ENCODE measurements around the gene KCTD21. TPM values are rescaled to one million over a fixed set of nuclear protein-coding genes. Genes with fewer than 3 reads are reported as not detected.
A peak's percentile ranks its signal among the peaks of the same experiment; 100 is the strongest.

KCTD21 gene
- total and polyA plus RNA-seq, 4 donors: 5.8 to 12.6 (median 9.2) TPM

DNA sequence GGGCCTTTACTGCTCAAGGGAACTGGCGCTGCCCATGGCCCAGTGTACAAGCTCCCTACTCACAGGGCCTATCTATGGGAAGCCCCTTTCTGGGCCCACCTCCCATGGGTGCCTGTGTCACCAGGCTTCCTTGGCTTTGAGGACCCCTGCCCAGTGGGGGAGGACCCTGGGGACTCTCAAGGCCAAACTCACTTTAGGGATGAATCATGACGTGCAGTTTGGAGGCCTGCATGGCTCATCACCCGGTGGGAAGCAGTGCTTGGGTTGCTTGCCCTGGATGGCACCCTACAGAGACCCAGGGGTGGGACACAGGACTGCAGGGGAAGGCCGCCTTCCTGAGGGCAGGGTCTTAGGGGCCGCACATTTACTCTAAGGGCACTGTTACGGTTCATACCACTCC, 16.5 kb downstream of the KCTD21 start (continued):
- TF ChIP-seq, protein P1, sequence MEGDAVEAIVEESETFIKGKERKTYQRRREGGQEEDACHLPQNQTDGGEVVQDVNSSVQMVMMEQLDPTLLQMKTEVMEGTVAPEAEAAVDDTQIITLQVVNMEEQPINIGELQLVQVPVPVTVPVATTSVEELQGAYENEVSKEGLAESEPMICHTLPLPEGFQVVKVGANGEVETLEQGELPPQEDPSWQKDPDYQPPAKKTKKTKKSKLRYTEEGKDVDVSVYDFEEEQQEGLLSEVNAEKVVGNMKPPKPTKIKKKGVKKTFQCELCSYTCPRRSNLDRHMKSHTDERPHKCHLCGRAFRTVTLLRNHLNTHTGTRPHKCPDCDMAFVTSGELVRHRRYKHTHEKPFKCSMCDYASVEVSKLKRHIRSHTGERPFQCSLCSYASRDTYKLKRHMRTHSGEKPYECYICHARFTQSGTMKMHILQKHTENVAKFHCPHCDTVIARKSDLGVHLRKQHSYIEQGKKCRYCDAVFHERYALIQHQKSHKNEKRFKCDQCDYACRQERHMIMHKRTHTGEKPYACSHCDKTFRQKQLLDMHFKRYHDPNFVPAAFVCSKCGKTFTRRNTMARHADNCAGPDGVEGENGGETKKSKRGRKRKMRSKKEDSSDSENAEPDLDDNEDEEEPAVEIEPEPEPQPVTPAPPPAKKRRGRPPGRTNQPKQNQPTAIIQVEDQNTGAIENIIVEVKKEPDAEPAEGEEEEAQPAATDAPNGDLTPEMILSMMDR (IDR thresholded peaks at IDR 0.05; ENCODE audit: low read depth, low read length, missing input control): no peak
- no peak for TF ChIP-seq FOXA1 (IDR thresholded peaks at IDR 0.05)
- TF ChIP-seq TAF1 (conservative IDR thresholded peaks at IDR 0.05): no peak
- TF ChIP-seq, protein P2, sequence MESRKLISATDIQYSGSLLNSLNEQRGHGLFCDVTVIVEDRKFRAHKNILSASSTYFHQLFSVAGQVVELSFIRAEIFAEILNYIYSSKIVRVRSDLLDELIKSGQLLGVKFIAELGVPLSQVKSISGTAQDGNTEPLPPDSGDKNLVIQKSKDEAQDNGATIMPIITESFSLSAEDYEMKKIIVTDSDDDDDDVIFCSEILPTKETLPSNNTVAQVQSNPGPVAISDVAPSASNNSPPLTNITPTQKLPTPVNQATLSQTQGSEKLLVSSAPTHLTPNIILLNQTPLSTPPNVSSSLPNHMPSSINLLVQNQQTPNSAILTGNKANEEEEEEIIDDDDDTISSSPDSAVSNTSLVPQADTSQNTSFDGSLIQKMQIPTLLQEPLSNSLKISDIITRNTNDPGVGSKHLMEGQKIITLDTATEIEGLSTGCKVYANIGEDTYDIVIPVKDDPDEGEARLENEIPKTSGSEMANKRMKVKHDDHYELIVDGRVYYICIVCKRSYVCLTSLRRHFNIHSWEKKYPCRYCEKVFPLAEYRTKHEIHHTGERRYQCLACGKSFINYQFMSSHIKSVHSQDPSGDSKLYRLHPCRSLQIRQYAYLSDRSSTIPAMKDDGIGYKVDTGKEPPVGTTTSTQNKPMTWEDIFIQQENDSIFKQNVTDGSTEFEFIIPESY (IDR thresholded peaks at IDR 0.05): no peak

DNA sequence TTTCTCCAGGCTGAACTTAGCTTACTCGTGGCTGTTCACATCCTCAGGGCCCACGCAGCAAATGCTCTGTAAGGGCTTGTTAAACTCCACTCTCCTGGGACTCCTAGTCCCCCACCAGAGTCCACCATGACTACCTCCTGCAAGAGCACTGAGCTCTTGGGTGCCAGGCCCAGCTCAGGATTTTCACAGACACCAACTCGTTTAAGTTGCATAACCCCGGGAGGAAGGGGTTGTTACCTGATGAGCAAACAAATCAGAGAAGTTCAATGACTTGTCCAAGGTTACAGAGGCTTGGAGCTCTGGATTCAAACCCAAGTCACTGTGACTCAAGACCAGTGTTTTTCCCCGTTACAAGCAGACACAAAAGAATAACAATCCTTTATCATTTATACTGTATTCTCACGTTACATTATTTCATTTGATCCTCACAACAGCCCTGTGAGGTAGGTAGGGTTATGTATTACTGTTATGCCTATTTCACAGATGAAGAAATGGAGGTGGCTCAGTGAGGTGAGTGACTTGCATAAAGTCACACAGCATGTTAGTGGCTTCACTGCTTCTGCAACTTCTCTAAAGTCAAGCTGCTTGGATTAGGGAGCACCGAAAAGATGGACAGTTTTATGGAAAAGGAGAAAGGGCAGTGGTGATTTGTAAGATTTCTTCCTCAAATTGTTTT, 17.4 kb downstream of the KCTD21 start:
- WGBS: 42% methylated on average over 7 of the region's 7 CpGs
- peak overlapping the region; percentile 57 to 94 (median 65) for H3K4me3 ChIP-seq (ENCODE audit: low read depth in 1 of 3, low read length in 3 of 3)
- DNase-seq (ENCODE audit: low spot score): no peak
- peak overlapping the region; percentile 94 to 97 for H3K27ac ChIP-seq (ENCODE audit: low read depth in 1 of 2, low read length in 2 of 2)
- H3K4me1 ChIP-seq (ENCODE audit: control insufficient read depth in 4 of 4, insufficient read depth in 4 of 4, low read length in 3 of 4): peaks cover 0 to 29% (median 19%) of the 10 kb centered on the region in 4 donors
- peak overlapping the region; percentile 87 to 95 for H3K9ac ChIP-seq (ENCODE audit: low read depth in 1 of 2, low read length in 2 of 2)
- peaks cover 3 to 14% (median 10%) of the 10 kb centered on the region in 4 donors for H3K36me3 ChIP-seq (ENCODE audit: control insufficient read depth in 4 of 4, insufficient read depth in 3 of 4, low read depth in 1 of 4, low read length in 3 of 4)
- H3K9me3 ChIP-seq (ENCODE audit: control insufficient read depth in 4 of 4, low read length in 3 of 4): no peaks in the 10 kb centered on the region
- TF ChIP-seq FOXA1 (IDR thresholded peaks at IDR 0.05) (no peak), NR2F2 (IDR thresholded peaks at IDR 0.05) (no peak), SP1 (IDR thresholded peaks at IDR 0.05) (peak; percentile 82), YY1 (IDR thresholded peaks at IDR 0.05) (peak; percentile 69), HNF4G (IDR thresholded peaks at IDR 0.05) (no peak), TAF1 (conservative IDR thresholded peaks at IDR 0.05) (peak; percentile 98), EGR1 (IDR thresholded peaks at IDR 0.05; ENCODE audit: low read depth in 2 of 2) (peak in 1 of 2 donors; percentile 82), GABPA (IDR thresholded peaks at IDR 0.05 in 1 of 2, conservative IDR thresholded peaks at IDR 0.05 in 1 of 2) (no peak), RAD21 (IDR thresholded peaks at IDR 0.05) (peak; percentile 51 to 60), JUND (IDR thresholded peaks at IDR 0.05) (peak; percentile 55 to 77), FOXA2 (IDR thresholded peaks at IDR 0.05) (no peak), HNF4A (conservative IDR thresholded peaks at IDR 0.05) (peak; percentile 71 to 76), RXRA (IDR thresholded peaks at IDR 0.05) (peak; percentile 97)
- TF ChIP-seq, protein P3, sequence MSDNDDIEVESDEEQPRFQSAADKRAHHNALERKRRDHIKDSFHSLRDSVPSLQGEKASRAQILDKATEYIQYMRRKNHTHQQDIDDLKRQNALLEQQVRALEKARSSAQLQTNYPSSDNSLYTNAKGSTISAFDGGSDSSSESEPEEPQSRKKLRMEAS (IDR thresholded peaks at IDR 0.05): peak; percentile 80
- TF ChIP-seq, protein P4, sequence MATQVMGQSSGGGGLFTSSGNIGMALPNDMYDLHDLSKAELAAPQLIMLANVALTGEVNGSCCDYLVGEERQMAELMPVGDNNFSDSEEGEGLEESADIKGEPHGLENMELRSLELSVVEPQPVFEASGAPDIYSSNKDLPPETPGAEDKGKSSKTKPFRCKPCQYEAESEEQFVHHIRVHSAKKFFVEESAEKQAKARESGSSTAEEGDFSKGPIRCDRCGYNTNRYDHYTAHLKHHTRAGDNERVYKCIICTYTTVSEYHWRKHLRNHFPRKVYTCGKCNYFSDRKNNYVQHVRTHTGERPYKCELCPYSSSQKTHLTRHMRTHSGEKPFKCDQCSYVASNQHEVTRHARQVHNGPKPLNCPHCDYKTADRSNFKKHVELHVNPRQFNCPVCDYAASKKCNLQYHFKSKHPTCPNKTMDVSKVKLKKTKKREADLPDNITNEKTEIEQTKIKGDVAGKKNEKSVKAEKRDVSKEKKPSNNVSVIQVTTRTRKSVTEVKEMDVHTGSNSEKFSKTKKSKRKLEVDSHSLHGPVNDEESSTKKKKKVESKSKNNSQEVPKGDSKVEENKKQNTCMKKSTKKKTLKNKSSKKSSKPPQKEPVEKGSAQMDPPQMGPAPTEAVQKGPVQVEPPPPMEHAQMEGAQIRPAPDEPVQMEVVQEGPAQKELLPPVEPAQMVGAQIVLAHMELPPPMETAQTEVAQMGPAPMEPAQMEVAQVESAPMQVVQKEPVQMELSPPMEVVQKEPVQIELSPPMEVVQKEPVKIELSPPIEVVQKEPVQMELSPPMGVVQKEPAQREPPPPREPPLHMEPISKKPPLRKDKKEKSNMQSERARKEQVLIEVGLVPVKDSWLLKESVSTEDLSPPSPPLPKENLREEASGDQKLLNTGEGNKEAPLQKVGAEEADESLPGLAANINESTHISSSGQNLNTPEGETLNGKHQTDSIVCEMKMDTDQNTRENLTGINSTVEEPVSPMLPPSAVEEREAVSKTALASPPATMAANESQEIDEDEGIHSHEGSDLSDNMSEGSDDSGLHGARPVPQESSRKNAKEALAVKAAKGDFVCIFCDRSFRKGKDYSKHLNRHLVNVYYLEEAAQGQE (IDR thresholded peaks at IDR 0.05): peak; percentile 92
- TF ChIP-seq, protein P5, sequence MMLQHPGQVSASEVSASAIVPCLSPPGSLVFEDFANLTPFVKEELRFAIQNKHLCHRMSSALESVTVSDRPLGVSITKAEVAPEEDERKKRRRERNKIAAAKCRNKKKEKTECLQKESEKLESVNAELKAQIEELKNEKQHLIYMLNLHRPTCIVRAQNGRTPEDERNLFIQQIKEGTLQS (IDR thresholded peaks at IDR 0.05): peak; percentile 78
- TF ChIP-seq, protein P2 (IDR thresholded peaks at IDR 0.05): peak; percentile 73
- TF ChIP-seq, protein P1 (IDR thresholded peaks at IDR 0.05; ENCODE audit: low read depth, low read length, missing input control): no peak
- H3K27me3 ChIP-seq (ENCODE audit: control insufficient read depth in 4 of 4, insufficient read depth in 4 of 4, low read length in 3 of 4): no peaks in the 10 kb centered on the region
